ENCODE data around the gene CDH4.

CDH4 gene

GRCh38 chr20:61847986-61848385 lies 595.9 kb downstream of the CDH4 start:
- TF ChIP-seq EP300 (IDR thresholded peaks at IDR 0.05; ENCODE audit: borderline replicate concordance) (no peak), REST (IDR thresholded peaks at IDR 0.05; ENCODE audit: low read depth) (no peak), TAF1 (IDR thresholded peaks at IDR 0.05; ENCODE audit: low read depth) (no peak), ZBTB7A (IDR thresholded peaks at IDR 0.05; ENCODE audit: low read depth) (no peak), EGR1 (IDR thresholded peaks at IDR 0.05) (no peak), CREB1 (IDR thresholded peaks at IDR 0.05; ENCODE audit: low read depth) (no peak), USF1 (IDR thresholded peaks at IDR 0.05) (no peak), CEBPB (IDR thresholded peaks at IDR 0.05) (no peak), MAX (IDR thresholded peaks at IDR 0.05) (no peak), NFIC (IDR thresholded peaks at IDR 0.05) (no peak), TCF12 (IDR thresholded peaks at IDR 0.05; ENCODE audit: low read depth) (no peak), TEAD4 (IDR thresholded peaks at IDR 0.05) (no peak), RAD21 (IDR thresholded peaks at IDR 0.05; ENCODE audit: low read depth) (no peak), FOXM1 (IDR thresholded peaks at IDR 0.05; ENCODE audit: borderline replicate concordance, low read depth) (no peak), YY1 (IDR thresholded peaks at IDR 0.05; ENCODE audit: low read depth) (no peak)

GRCh38 chr20:61848851-61849250 lies 596.8 kb downstream of the CDH4 start:
- TF ChIP-seq RAD21 (IDR thresholded peaks at IDR 0.05; ENCODE audit: low read depth) (no peak), NFIC (IDR thresholded peaks at IDR 0.05) (no peak), REST (IDR thresholded peaks at IDR 0.05; ENCODE audit: low read depth) (no peak), CREB1 (IDR thresholded peaks at IDR 0.05; ENCODE audit: low read depth) (no peak), FOXM1 (IDR thresholded peaks at IDR 0.05; ENCODE audit: borderline replicate concordance, low read depth) (no peak), CEBPB (IDR thresholded peaks at IDR 0.05) (no peak), TEAD4 (IDR thresholded peaks at IDR 0.05) (no peak), YY1 (IDR thresholded peaks at IDR 0.05; ENCODE audit: low read depth) (no peak)

GRCh38 chr20:61849376-61849775 lies 597.3 kb downstream of the CDH4 start:
- no peak for TF ChIP-seq CEBPB (IDR thresholded peaks at IDR 0.05)
- TF ChIP-seq USF1 (IDR thresholded peaks at IDR 0.05): no peak
- TF ChIP-seq TAF1 (IDR thresholded peaks at IDR 0.05; ENCODE audit: low read depth): no peak
- no peak for TF ChIP-seq ZBTB7A (IDR thresholded peaks at IDR 0.05; ENCODE audit: low read depth)

GRCh38 chr20:61849822-61850221 lies 597.8 kb downstream of the CDH4 start:
- TF ChIP-seq FOXM1 (IDR thresholded peaks at IDR 0.05; ENCODE audit: borderline replicate concordance, low read depth): no peak
- TF ChIP-seq REST (IDR thresholded peaks at IDR 0.05; ENCODE audit: low read depth): no peak
- no peak for TF ChIP-seq YY1 (IDR thresholded peaks at IDR 0.05; ENCODE audit: low read depth)
- TF ChIP-seq MAX (IDR thresholded peaks at IDR 0.05): no peak
- no peak for TF ChIP-seq TEAD4 (IDR thresholded peaks at IDR 0.05)
- no peak for TF ChIP-seq RAD21 (IDR thresholded peaks at IDR 0.05; ENCODE audit: low read depth)
- no peak for TF ChIP-seq USF1 (IDR thresholded peaks at IDR 0.05)
- TF ChIP-seq ZBTB7A (IDR thresholded peaks at IDR 0.05; ENCODE audit: low read depth): no peak
- TF ChIP-seq NFIC (IDR thresholded peaks at IDR 0.05): no peak
- no peak for TF ChIP-seq TAF1 (IDR thresholded peaks at IDR 0.05; ENCODE audit: low read depth)
- TF ChIP-seq EGR1 (IDR thresholded peaks at IDR 0.05): no peak
- TF ChIP-seq CEBPB (IDR thresholded peaks at IDR 0.05): no peak
- TF ChIP-seq TCF12 (IDR thresholded peaks at IDR 0.05; ENCODE audit: low read depth): no peak
- TF ChIP-seq CREB1 (IDR thresholded peaks at IDR 0.05; ENCODE audit: low read depth): no peak
- no peak for TF ChIP-seq EP300 (IDR thresholded peaks at IDR 0.05; ENCODE audit: borderline replicate concordance)

Measured in Ishikawa (cell line).